ENCODE measurements around the gene TSPAN9.

The TSPAN9 gene

DNA sequence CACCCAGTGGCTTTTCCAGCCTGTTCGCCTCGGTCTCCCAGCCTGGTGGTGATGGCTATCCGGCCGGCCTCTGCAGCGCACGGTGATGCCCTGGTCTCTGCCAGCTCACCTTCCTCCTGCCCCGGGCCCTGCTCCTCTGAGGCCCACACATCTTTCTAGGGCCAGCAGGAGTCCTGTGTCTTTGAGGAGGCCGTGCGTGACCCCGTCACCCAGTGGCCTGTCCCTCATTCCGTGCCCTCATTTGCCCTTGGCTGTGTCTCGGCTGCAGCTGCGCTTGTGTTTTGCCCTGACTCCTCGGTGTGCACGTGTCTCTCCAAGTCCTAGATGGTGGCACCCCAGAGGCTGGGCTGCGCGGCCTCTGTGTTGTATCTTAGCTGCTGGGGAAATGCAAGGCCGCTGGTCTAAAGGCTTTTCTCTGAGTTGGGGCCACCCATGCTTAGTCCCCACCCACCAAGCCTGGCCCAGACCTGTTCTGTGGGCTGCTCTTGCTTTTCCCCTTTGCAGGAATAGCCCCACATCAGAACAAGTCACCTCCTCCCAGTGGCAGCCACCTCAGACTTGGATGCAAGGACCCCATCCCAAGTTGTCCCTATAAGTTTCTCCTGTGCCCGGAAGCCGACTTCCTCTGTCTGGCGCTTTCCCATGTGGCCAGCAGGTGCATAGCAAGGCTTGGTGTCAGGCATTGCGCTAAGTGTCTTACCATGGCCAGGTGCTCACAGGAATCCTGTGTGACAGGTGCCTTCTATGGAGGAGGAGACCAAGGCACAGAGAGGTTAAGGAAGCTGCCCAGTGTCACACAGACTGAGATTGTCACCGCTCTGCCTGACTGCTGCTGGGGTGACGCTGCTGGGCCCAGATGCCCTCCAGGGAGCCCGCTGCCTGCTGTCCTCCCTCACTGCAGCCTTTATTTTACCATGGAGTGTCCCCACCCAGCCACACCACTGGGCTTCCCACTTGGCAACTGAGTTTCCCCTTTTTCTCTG is 64.5 kb downstream of the TSPAN9 start:
- no peak for DNase-seq (ENCODE audit: low read depth)

DNA sequence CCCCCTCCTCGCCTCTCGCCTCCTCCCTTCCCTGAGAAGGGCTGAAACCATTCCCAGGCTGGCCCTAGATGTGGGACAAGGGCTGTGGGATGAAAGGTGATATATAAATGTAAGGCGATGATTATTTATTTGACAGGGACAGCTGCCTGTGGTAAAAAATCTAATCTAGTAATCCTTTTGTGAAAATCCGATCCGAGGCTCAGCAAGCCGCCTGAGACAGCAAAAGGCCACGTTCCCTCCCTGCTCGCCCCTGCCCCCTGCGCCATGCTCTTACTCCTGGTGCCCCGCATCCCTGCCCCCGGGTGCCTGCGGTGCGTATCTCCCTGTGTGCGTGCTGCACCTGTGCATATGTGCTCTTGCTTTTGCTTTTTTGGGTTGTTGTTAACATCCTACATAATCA is 65.2 kb downstream of the TSPAN9 start:
- no peak for DNase-seq (ENCODE audit: low read depth)

- no peak for DNase-seq (ENCODE audit: low read depth)
Observed at GRCh38 chr12:3144495-3144894, 67.3 kb downstream of the TSPAN9 start.

GRCh38 chr12:3145033-3145432 is 67.9 kb downstream of the TSPAN9 start:
- DNase-seq (ENCODE audit: low read depth) = no peak

DNA sequence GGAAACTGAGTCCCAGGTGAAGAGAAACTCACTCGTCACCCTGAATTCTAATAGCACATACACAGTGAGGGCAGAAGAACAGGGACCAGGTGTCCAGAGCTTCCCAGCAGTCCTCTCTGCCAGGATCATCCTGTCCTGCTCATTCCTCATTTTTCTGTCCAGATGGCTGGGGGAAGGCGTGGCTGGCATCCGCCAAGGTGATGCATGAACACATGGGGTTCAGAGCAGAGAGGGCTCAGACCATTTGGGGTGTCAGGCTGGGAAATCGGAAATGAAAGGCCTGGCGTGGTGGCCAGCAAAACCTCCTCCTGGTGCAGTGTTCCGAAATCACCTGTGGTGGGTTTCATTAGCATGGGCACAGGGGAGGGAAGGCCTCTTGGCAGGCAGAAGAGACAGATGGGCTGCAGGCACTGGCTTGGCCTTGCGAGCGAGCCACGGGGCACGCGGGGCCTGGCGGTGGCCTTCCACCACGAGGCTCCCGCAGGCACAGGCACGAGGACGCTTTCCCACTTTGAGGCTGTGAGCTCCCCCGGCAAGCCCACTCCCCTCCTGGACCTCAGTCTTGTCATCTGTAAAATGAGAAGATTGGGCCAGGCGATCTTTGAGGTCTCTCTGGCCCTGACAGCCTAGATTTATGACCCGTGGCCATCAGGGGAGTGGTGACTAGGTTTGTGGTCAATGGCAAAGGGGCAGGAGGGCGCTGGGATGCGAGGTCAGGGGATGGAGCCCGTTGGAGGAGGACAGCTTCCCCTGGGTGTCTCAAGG is 68.5 kb downstream of the TSPAN9 start:
- no peak for DNase-seq (ENCODE audit: low read depth)

GRCh38 chr12:3147260-3147659 is 70.1 kb downstream of the TSPAN9 start:
- DNase-seq (ENCODE audit: low read depth) = no peak

DNA sequence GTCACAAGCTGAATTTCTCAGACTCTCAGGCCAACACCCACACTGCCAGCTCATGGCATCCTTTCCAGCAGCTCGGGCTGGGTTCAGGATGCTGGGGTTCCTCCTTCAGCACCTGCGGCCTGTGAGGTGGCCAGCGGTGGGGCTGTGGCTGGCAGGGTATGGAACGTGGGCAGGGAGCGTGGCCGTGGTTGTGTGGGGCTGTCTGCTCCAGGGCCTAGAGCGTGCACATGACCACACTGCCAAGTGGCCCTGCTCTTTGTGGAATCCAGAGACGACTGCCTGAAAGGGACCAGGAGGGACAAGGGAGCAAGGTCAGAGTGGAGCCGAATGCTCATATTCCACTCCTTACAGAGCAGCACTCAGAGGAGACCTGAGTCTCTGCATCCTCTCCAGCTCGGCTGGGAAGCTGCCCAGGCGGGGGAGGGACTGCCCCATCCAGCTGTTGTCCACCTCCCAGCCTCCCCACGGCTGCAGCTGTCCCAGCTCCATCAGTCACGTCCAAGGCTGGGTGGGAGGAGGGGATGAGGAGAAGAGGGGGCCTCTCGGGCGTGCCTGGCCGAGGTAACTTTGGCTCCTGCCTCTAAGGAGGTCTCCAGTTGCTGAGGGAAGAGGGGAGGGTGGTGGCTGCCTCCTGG is 71.3 kb downstream of the TSPAN9 start:
- no peak for DNase-seq (ENCODE audit: low read depth)

GRCh38 chr12:3149515-3150307 is 72.5 kb downstream of the TSPAN9 start:
- DNase-seq (ENCODE audit: low read depth) = no peak

DNA sequence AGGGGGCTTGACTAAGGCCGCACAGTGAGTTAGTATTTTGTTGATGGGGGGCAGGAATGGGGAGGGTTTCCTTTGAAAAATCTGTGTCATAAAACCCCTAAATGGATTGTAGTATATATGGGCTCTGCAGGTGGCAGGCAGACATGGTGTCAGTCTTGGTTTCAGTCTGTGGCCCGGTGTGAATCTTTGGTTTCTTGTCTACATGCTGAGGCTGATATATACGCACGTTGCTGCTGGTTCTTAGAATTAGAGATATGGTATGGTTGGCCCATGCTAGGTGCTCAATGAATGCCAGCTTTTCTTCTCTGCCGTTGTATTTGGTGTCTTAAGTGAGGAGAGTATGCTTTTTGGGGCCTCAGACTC is 73.1 kb downstream of the TSPAN9 start:
- no peak for DNase-seq (ENCODE audit: low read depth)

DNA sequence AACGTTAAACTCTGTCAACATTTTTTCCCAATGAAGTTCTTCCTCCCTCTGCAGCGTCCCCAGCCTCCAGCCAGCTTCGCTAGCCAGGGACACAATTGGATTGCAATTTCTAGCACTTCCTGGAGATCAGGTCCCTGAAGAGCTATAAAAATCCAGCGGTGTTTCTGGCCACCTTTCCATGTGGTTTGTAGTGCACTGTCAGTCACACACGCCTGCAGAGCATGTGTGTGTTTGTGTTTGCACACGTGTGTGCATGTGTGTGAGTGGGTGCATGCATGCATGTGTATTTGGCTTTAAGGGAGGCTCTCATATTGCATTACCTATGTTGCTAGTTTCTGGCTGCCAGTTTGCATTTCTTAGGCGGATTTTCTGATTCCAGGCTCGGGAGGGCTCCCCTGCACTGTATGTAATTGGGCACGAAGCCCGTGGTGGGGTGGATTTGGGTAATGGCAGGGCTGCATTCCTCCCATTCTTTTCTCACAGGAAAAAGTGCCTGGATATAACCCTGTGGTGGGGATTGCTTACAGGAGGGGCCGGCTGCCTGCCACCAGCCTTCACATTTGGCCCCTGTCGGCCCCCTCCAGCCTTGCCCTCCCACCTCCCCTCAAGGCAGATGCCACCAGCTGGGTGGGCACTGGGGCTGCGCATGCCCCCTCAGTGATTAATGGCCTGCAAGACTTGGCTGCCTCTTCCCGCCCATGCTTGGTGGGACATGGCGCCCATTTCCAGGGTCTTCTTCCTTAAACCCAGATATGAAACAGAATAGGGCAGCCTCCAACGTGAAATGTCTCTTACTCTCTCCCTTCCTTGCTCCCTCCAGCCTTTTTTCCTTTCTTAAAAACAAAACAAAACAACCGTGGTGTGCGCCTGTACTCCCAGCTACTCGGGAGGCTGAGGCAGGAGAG is 74.0 kb downstream of the TSPAN9 start:
- no peak for DNase-seq (ENCODE audit: low read depth)

GRCh38 chr12:3152011-3152511 is 74.9 kb downstream of the TSPAN9 start:
- no peak for DNase-seq (ENCODE audit: low read depth)

- DNase-seq (ENCODE audit: low read depth) = no peak
Observed at GRCh38 chr12:3152892-3153291, 75.7 kb downstream of the TSPAN9 start.

- no peak for DNase-seq (ENCODE audit: low read depth)
Observed at GRCh38 chr12:3154006-3154405, 76.8 kb downstream of the TSPAN9 start.

DNA sequence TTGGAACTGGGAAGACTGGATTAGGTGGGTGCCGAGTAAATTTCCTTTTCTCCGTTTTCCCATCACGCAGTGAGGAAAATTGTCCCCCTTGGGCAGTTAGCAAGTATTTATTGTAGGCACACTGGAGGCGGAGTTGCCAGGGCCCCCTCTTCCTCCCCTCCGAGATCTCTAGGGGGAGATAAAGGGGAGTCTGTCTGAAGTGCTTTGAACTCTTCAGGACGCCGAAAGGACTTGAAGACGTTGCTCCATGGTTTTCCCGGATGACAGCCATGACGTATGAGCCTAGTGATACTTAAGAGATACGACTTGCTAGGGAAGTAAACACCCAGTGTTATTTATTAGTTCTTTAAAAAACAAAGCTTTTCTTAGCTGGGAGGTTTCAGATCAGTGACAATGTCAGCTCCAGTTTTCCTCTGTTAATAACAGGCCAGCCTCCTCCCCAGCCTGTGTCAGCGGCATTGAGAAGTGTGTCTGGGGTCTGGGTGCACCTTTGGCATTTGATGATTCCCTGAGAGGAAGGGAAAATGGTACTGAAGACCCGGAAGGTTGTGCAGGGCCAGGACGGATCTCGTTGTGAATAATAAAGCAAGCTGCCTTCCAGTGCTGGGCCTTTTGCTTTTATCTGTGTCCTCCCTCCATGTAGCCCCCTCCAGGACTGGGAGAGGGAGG is 78.7 kb downstream of the TSPAN9 start:
- DNase-seq (ENCODE audit: low read depth) = no peak

- no peak for DNase-seq (ENCODE audit: low read depth)
Observed at GRCh38 chr12:3157581-3158323, 80.6 kb downstream of the TSPAN9 start.

DNA sequence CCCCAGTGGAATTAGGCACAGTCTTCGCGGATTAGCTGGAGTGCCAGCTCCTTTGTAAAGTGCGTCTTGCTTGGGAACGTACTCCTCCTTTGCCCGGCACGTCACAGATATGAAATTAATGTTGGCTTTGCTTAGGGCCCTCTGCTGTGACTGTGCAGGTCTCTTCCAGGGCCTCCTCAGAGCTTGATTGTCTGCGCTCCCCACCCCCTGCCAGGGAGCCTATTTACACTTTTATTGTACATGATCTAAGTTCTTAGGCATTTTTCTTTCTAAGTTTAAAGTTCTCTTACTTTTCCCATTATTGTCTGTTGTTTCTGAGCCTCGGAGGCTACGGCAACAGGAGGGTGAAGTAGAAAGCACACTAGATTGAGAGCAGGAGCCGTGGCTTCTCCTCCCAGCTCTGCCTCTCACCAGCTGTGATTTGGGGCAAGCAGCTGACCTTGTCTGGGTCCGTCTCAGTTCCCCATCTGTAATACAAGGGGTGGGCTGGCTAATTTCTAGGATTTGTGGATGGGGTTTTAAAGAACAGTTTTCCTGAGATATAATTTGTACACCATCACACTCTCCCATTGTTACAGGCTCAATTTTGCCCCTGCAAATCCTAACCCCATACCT is 81.8 kb downstream of the TSPAN9 start:
- no peak for DNase-seq (ENCODE audit: low read depth)

DNA sequence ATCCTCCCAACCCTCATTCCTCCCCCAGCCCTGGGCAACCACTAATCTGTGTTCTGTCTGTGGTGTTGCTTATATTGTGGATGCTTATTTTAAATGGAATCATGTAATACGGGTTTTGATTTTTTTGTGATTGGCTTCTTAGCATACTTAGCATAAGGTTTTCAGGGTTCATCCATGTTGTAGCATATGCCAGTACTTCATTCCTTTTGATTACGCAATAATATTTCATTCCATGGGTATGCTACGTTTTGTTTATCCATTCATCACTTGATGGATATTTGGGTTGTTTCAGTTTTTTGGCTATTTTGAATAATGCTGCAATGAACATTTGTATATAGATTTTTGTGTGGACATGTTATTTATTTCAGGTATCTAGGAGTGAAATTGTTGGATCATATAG is 82.9 kb downstream of the TSPAN9 start:
- no peak for DNase-seq (ENCODE audit: low read depth)

GRCh38 chr12:3161861-3162260 is 84.7 kb downstream of the TSPAN9 start:
- no peak for DNase-seq (ENCODE audit: low read depth)

Measured in fibroblast of the conjunctiva (primary cell).